ENCODE measurements around the gene SELENOO.
A peak's percentile ranks its signal among the peaks of the same experiment; 100 is the strongest.

SELENOO gene

GRCh38 chr22:50252082-50253045, 51.6 kb downstream of the SELENOO start:
- DNase-seq (ENCODE audit: low read depth in 4 of 4, low spot score in 1 of 4): peak in 3 of 4 experiments; percentile 42 to 54 (median 49)

GRCh38 chr22:50253046-50253915, 52.5 kb downstream of the SELENOO start:
- no peak for DNase-seq (ENCODE audit: low read depth in 4 of 4, low spot score in 1 of 4)

GRCh38 chr22:50253941-50254340, 53.1 kb downstream of the SELENOO start:
- no peak for DNase-seq (ENCODE audit: low read depth in 4 of 4, low spot score in 1 of 4)

GRCh38 chr22:50255099-50255498, 54.3 kb downstream of the SELENOO start:
- DNase-seq (ENCODE audit: low read depth in 4 of 4, low spot score in 1 of 4): no peak

- DNase-seq (ENCODE audit: low read depth in 4 of 4, low spot score in 1 of 4): no peak
Observed at GRCh38 chr22:50255607-50256006, 54.8 kb downstream of the SELENOO start.

GRCh38 chr22:50256258-50256862, 55.5 kb downstream of the SELENOO start:
- no peak for DNase-seq (ENCODE audit: low read depth in 4 of 4, low spot score in 1 of 4)

GRCh38 chr22:50257041-50257440, 56.2 kb downstream of the SELENOO start:
- no peak for DNase-seq (ENCODE audit: low read depth in 4 of 4, low spot score in 1 of 4)

GRCh38 chr22:50257451-50258360, 56.9 kb downstream of the SELENOO start:
- no peak for DNase-seq (ENCODE audit: low read depth in 4 of 4, low spot score in 1 of 4)

- no peak for DNase-seq (ENCODE audit: low read depth in 4 of 4, low spot score in 1 of 4)
Observed at GRCh38 chr22:50258361-50259292, 57.8 kb downstream of the SELENOO start.

GRCh38 chr22:50259302-50259701, 58.5 kb downstream of the SELENOO start:
- DNase-seq (ENCODE audit: low read depth in 4 of 4, low spot score in 1 of 4): no peak

- DNase-seq (ENCODE audit: low read depth in 4 of 4, low spot score in 1 of 4): no peak
Observed at GRCh38 chr22:50260434-50260800, 59.6 kb downstream of the SELENOO start.

GRCh38 chr22:50260801-50261614, 60.2 kb downstream of the SELENOO start:
- DNase-seq (ENCODE audit: low read depth in 4 of 4, low spot score in 1 of 4): peak in 1 of 4 experiments; percentile 28

- DNase-seq (ENCODE audit: low read depth in 4 of 4, low spot score in 1 of 4): no peak
Observed at GRCh38 chr22:50261615-50262459, 61.0 kb downstream of the SELENOO start, which contains the start of gene MAPK12. TSS of gene MAPK12 (minus strand) at chr22:50261683. CDS start at chr22:50261509, 174 bp downstream.

GRCh38 chr22:50262460-50262911, 61.7 kb downstream of the SELENOO start:
- no peak for DNase-seq (ENCODE audit: low read depth in 4 of 4, low spot score in 1 of 4)

GRCh38 chr22:50262973-50263617, 62.3 kb downstream of the SELENOO start:
- DNase-seq (ENCODE audit: low read depth in 4 of 4, low spot score in 1 of 4): no peak

- no peak for DNase-seq (ENCODE audit: low read depth in 4 of 4, low spot score in 1 of 4)
Observed at GRCh38 chr22:50264104-50264745, 63.4 kb downstream of the SELENOO start.

Data from stimulated activated CD4-positive, alpha-beta T cell treated with anti-CD3 and anti-CD28 coated beads, Interleukin-1b, Interleukin-23, amount 100 ng/mL, for 24 hours (primary cell).